A549 (cell line): ENCODE data around the gene OR51D1.

Experiments used
- CTCF ChIP-seq: fragments of >200 bp; sonication (Bioruptor Twin); formaldehyde crosslinking; IDR thresholded peaks from 3 replicates; pipeline ENCODE4 v1.5.1; 2016
- EP300 ChIP-seq, 2 experiments: fragments of >200 bp; sonication (Bioruptor Twin); formaldehyde crosslinking; IDR thresholded peaks; 2 replicates in 1 of 2; 3 replicates in 1 of 2; pipeline ENCODE4 v1.6.1; 2016 to 2017
- JUN ChIP-seq, 2 experiments: fragments of >200 bp; sonication (Bioruptor Twin); formaldehyde crosslinking; IDR thresholded peaks; 2 replicates in 1 of 2; 3 replicates in 1 of 2; pipeline ENCODE4 v1.6.1; 2016 to 2017
- KDM1A ChIP-seq: fragments of 200-600 bp; sonication (generic); IDR thresholded peaks from 2 replicates; pipeline ENCODE4 v1.6.1; 2016; ENCODE audit warnings: low read depth, mild to moderate bottlenecking
- POLR2AphosphoS2 ChIP-seq: conservative IDR thresholded peaks from 2 replicates; pipeline ENCODE4 v1.6.1; 2012; ENCODE audit warnings: low read length, improper control_type of control experiment, inconsistent platforms
- REST ChIP-seq: fragments of 200-600 bp; sonication (generic); IDR thresholded peaks from 2 replicates; pipeline ENCODE4 v1.6.1; 2016; ENCODE audit warnings: antibody characterized with exemption, mild to moderate bottlenecking, moderate library complexity
- USF2 ChIP-seq: fragments of 450-650 bp; IDR thresholded peaks from 2 replicates; pipeline ENCODE4 v1.6.1; 2014; ENCODE audit warnings: antibody characterized with exemption

GRCh38 chr11:4673781-4674180 is 36.5 kb downstream of the OR51D1 start:
- TF ChIP-seq JUN (IDR thresholded peaks at IDR 0.05) (no peak), EP300 (IDR thresholded peaks at IDR 0.05) (no peak), CTCF (no peak), REST (no peak), KDM1A (no peak), USF2 (no peak), POLR2AphosphoS2 (no peak)
